SK-N-SH (cell line): Measurements from ENCODE around the gene LTA4H. TPM values are rescaled to one million over a fixed set of nuclear protein-coding genes. Genes with fewer than 3 reads are reported as not detected.

Experiments used
- CTCF ChIA-PET: fragments of 300-600, 350-600 bp; formaldehyde crosslinking; extraction: SDS; loops from one replicate; lab custom pipeline; 2021; lab: Yijun Ruan, JAX
- POLR2A ChIA-PET: fragments of 350-600 bp; sonication (Branson Sonifier 250); formaldehyde crosslinking; extraction: SDS; loops from one replicate; lab custom pipeline; 2020; ENCODE audit warnings: antibody characterized with exemption, inconsistent platforms; lab: Yijun Ruan, JAX
- DNase-seq: peaks from one replicate; pipeline ENCODE4 v3.0.0; 2012
- H2AFZ ChIP-seq: fragments of 200-600 bp; sonication (generic); 2 replicates; pipeline ENCODE4 v1.8.1; 2016; ENCODE audit warnings: antibody characterized with exemption, mild to moderate bottlenecking, low read depth
- H3F3A ChIP-seq: fragments of 200-600 bp; sonication (generic); replicated peaks from 2 replicates; pipeline ENCODE3; 2016; ENCODE audit warnings: antibody characterized with exemption, mild to moderate bottlenecking; ENCODE audit not compliant: insufficient read depth
- H3K27ac ChIP-seq, 2 experiments: fragments of 200-500 bp in 1 of 2; fragments of 200-600 bp in 1 of 2; sonication (Bioruptor generic) in 1 of 2; sonication (generic), shearing (Covaris generic) in 1 of 2; 2 replicates each; pipeline versions ENCODE4 v1.5.1 to v1.6.1; 2014 to 2016; ENCODE audit warnings: low read depth in 2 of 2, inconsistent platforms in 1 of 2, low read length in 1 of 2, mild to moderate bottlenecking in 1 of 2, mixed read lengths in 1 of 2
- H3K27me3 ChIP-seq: fragments of 200-600 bp; sonication (generic), shearing (Covaris generic); 2 replicates; pipeline ENCODE4 v1.6.1; 2016; ENCODE audit warnings: mixed run types; ENCODE audit not compliant: insufficient read depth
- H3K36me3 ChIP-seq, 2 experiments: fragments of 200-500 bp in 1 of 2; fragments of 200-600 bp in 1 of 2; sonication (Bioruptor generic) in 1 of 2; sonication (generic) in 1 of 2; replicated peaks in 1 of 2; 2 replicates each; pipeline versions ENCODE3 to v1.5.1; 2014 to 2016; ENCODE audit warnings: low read length in 1 of 2, mild to moderate bottlenecking in 1 of 2; ENCODE audit not compliant: insufficient read depth in 2 of 2, control insufficient read depth in 1 of 2
- H3K4me1 ChIP-seq, 2 experiments: fragments of 200-500 bp in 1 of 2; fragments of 200-600 bp in 1 of 2; sonication (Bioruptor generic) in 1 of 2; sonication (generic), shearing (Covaris generic) in 1 of 2; 2 replicates each; pipeline versions ENCODE4 v1.5.1 to v1.6.1; 2014 to 2016; ENCODE audit warnings: low read depth in 1 of 2, low read length in 1 of 2, mixed run types in 1 of 2; ENCODE audit not compliant: insufficient read depth in 2 of 2, control insufficient read depth in 1 of 2
- H3K4me2 ChIP-seq: fragments of 200-600 bp; sonication (generic), shearing (Covaris generic); 2 replicates; pipeline ENCODE4 v1.6.1; 2017; ENCODE audit warnings: mixed run types
- H3K4me3 ChIP-seq, 2 experiments: fragments of 200-500 bp in 1 of 2; fragments of 200-600 bp in 1 of 2; sonication (Bioruptor generic) in 1 of 2; sonication (generic), shearing (Covaris generic) in 1 of 2; 2 replicates each; pipeline versions ENCODE4 v1.5.1 to v1.8.1; 2014 to 2016; ENCODE audit warnings: low read depth in 2 of 2, inconsistent platforms in 1 of 2, low read length in 1 of 2, mild to moderate bottlenecking in 1 of 2, mixed read lengths in 1 of 2, moderate library complexity in 1 of 2
- H3K79me2 ChIP-seq: fragments of 200-600 bp; sonication (generic); 2 replicates; pipeline ENCODE4 v1.8.1; 2017; ENCODE audit warnings: mild to moderate bottlenecking; ENCODE audit not compliant: insufficient read depth
- H3K9ac ChIP-seq: fragments of 200-600 bp; sonication (generic); 2 replicates; pipeline ENCODE4 v1.6.1; 2017; ENCODE audit warnings: mixed run types
- H3K9me2 ChIP-seq: fragments of 200-600 bp; sonication (generic); 2 replicates; pipeline ENCODE4 v1.6.1; 2017; ENCODE audit warnings: mixed run types
- H3K9me3 ChIP-seq: fragments of 200-600 bp; sonication (generic); 2 replicates; pipeline ENCODE4 v1.6.1; 2017; ENCODE audit warnings: mixed run types, mild to moderate bottlenecking, moderate library complexity
- H4K20me1 ChIP-seq: fragments of 200-600 bp; sonication (generic); 2 replicates; pipeline ENCODE4 v1.6.1; 2017; ENCODE audit warnings: mild to moderate bottlenecking, mixed run types; ENCODE audit not compliant: insufficient read depth
- CHD2 ChIP-seq: fragments of 150-350 bp; IDR thresholded peaks from 2 replicates; pipeline ENCODE4 v1.6.1; 2018; ENCODE audit warnings: low read length; ENCODE audit not compliant: partially characterized antibody
- CTCF ChIP-seq: fragments of 200-600 bp; sonication (generic); IDR thresholded peaks from 2 replicates; pipeline ENCODE4 v1.6.1; 2017; ENCODE audit warnings: antibody characterized with exemption, mild to moderate bottlenecking, moderate library complexity
- ELF1 ChIP-seq: IDR thresholded peaks from 2 replicates; pipeline ENCODE4 v1.4.0; 2012
- EP300 ChIP-seq, 2 experiments: IDR thresholded peaks; 2 replicates each; pipeline versions ENCODE4 v1.4.0 to v1.6.1; 2012; ENCODE audit warnings: borderline replicate concordance in 1 of 2, low read depth in 1 of 2, low read length in 1 of 2
- EZH2phosphoT487 ChIP-seq: fragments of 200-600 bp; sonication (generic); IDR thresholded peaks from 2 replicates; pipeline ENCODE4 v1.6.1; 2017; ENCODE audit warnings: low read depth, mixed run types, mild to moderate bottlenecking, antibody characterized with exemption, moderate library complexity, borderline replicate concordance
- FOXJ3 ChIP-seq: sonication (generic); formaldehyde crosslinking; IDR thresholded peaks from 2 replicates; pipeline ENCODE4 v1.5.1; 2020; ENCODE audit warnings: mild to moderate bottlenecking, missing genetic modification reagents
- FOXM1 ChIP-seq: IDR thresholded peaks from 2 replicates; pipeline ENCODE4 v1.4.0; 2012; ENCODE audit warnings: low read depth, mild to moderate bottlenecking
- GABPA ChIP-seq: IDR thresholded peaks from 2 replicates; pipeline ENCODE4 v1.4.0; 2012; ENCODE audit warnings: low read depth, mild to moderate bottlenecking
- JUND ChIP-seq: IDR thresholded peaks from 2 replicates; pipeline ENCODE4 v1.4.0; 2012
- MXI1 ChIP-seq: IDR thresholded peaks from 2 replicates; pipeline ENCODE4 v1.6.1; 2012; ENCODE audit warnings: mild to moderate bottlenecking, low read depth, low read length, improper control_type of control experiment
- NFIC ChIP-seq: IDR thresholded peaks from 2 replicates; pipeline ENCODE4 v1.4.0; 2012; ENCODE audit warnings: borderline replicate concordance
- NRF1 ChIP-seq: IDR thresholded peaks from 2 replicates; pipeline ENCODE4 v1.6.1; 2012; ENCODE audit warnings: low read depth, mild to moderate bottlenecking, low read length
- RAD21 ChIP-seq: IDR thresholded peaks from 2 replicates; pipeline ENCODE4 v1.6.1; 2012; ENCODE audit warnings: mild to moderate bottlenecking, low read length
- RCOR1 ChIP-seq: fragments of 150-350 bp; IDR thresholded peaks from 2 replicates; pipeline ENCODE4 v1.6.1; 2017; ENCODE audit warnings: antibody characterized with exemption, low read length
- RFX5 ChIP-seq: IDR thresholded peaks from 2 replicates; pipeline ENCODE4 v1.6.1; 2012; ENCODE audit warnings: mild to moderate bottlenecking, improper control_type of control experiment, low read length
- RXRA ChIP-seq: IDR thresholded peaks from 2 replicates; pipeline ENCODE4 v1.4.0; 2012; ENCODE audit warnings: low read depth, mild to moderate bottlenecking, borderline replicate concordance
- TCF12 ChIP-seq: IDR thresholded peaks from 2 replicates; pipeline ENCODE4 v1.4.0; 2012
- WGBS: methylation state at CpG from one replicate; pipeline ENCODE4 v1.1.6; 2017; ENCODE audit warnings: low lambda C conversion rate; 5-methylcytosine and 5-hydroxymethylcytosine counted together
- polyA plus RNA-seq, 3 experiments: library from polyadenylated mRNA; depleted of rRNA; stranded (reverse); fragments of >200 nt; gene quantifications; 2 replicates each; pipeline ENCODE4 v1.2.3, GENCODE V29; 2012

LTA4H gene
- polyA plus RNA-seq, 1 of the 3 experiments (the other 2 are of a cell fraction) = 55.9 TPM

- Histone ChIP-seq H3K9ac (no peak overlapping the region), H3K27me3 (no peaks in the 10 kb centered on the region; the same call in 1 of the 2 replicates), H3K4me1 (no peaks in the 10 kb centered on the region), H3K9me2 (no peaks in the 10 kb centered on the region), H4K20me1 (no peaks in the 10 kb centered on the region), H3K9me3 (no peaks in the 10 kb centered on the region), H2AFZ (no peak overlapping the region), H3K36me3 (no peaks in the 10 kb centered on the region), H3K4me2 (no peak overlapping the region), H3K27ac (no peak overlapping the region), H3K79me2 (no peaks in the 10 kb centered on the region), H3K4me3 (no peak overlapping the region), H3F3A (no peaks in the 10 kb centered on the region)
- 65% methylated on average over 7 of the region's 7 CpGs for WGBS
- POLR2A ChIA-PET = interaction anchor here (1.1 kb wide), 1 partner anchor 25 kb away, joined by 3 read pairs; no protein-coding TSS in a partner anchor
- no peak for TF ChIP-seq CTCF
- TF ChIP-seq RAD21 = no peak
- TF ChIP-seq GABPA = no peak
- TF ChIP-seq FOXJ3 (CRISPR knock-in tag) = no peak
- TF ChIP-seq JUND = no peak
- no peak for TF ChIP-seq TCF12
- TF ChIP-seq NFIC = no peak
- no peak for TF ChIP-seq FOXM1
- TF ChIP-seq EP300 (IDR thresholded peaks at IDR 0.05; ENCODE audit: borderline replicate concordance in 1 of 2, low read depth in 1 of 2, low read length in 1 of 2) = no peak
- TF ChIP-seq CHD2 = no peak
- TF ChIP-seq ELF1 = no peak
- TF ChIP-seq NRF1 = no peak
- no peak for TF ChIP-seq EZH2phosphoT487
- no peak for TF ChIP-seq MXI1
- no peak for TF ChIP-seq RFX5
- TF ChIP-seq RXRA = no peak
- no peak for TF ChIP-seq RCOR1
- CTCF ChIA-PET = interaction anchor here (0.9 to 1.5 kb wide), 2 partner anchors 141 kb away, joined by 3 to 4 read pairs; no protein-coding TSS in a partner anchor
- no peak for DNase-seq
These were observed 38.3 kb upstream of the LTA4H start for GRCh38 chr12:96073346-96074330.
